Brain microvascular endothelial cell (primary cell): ENCODE measurements around the gene NOS1.

Source experiments
- DNase-seq: peaks from one replicate; pipeline ENCODE4 v3.0.0-alpha.2; 2020
- H3K27ac ChIP-seq: fragments of 250-450 bp; sonication (Bioruptor Pico); 2 replicates; pipeline ENCODE4 v1.5.1; 2020; ENCODE audit warnings: mild to moderate bottlenecking, moderate library complexity
- H3K27me3 ChIP-seq: fragments of 250-450 bp; sonication (Bioruptor Pico); replicated peaks from 2 replicates; pipeline ENCODE4 v1.5.1; 2020; ENCODE audit warnings: mild to moderate bottlenecking
- H3K36me3 ChIP-seq: fragments of 250-450 bp; sonication (Bioruptor Pico); replicated peaks from 2 replicates; pipeline ENCODE4 v1.5.1; 2020; ENCODE audit warnings: mild to moderate bottlenecking
- H3K4me3 ChIP-seq: 2 replicates; pipeline ENCODE4 v1.5.1; 2011; ENCODE audit warnings: low read depth, mild to moderate bottlenecking, control low read depth, low read length, moderate library complexity
- in situ Hi-C: cut with HindIII; loops from 2 replicates; pipeline ENCODE4 v1.10.0; 2017; ENCODE audit warnings: low sequenced_read_pairs, low pct_ligation_motif_present
- TF ChIP-seq, protein P1 (sequence below): IDR thresholded peaks from 2 replicates; pipeline ENCODE4 v1.5.1; 2011; ENCODE audit warnings: low read depth, mild to moderate bottlenecking, moderate library complexity, low read length, control low read depth, inconsistent platforms; ENCODE audit errors: missing control alignments

Gene NOS1

DNA sequence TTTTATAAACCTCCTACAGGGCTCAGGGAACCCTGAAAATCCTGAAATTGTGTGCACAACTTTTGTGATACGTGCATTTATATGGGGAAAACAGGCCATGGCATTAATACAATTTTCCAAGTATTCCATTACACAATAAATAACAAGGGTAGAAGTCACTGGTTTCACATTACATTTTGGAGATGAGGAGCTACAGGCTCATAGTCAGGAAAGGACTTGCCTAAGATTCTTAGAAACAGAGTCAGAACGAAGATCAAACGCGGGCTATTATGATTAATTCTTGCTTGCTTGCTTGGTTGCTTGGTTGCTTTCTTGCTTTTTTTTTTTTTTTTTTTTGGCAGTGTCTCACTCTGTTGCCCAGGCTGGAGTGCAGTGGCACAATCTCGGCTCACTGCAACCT, 16.7 kb downstream of the NOS1 start:
- no peaks in the 10 kb centered on the region for H3K27me3 ChIP-seq
- H3K4me3 ChIP-seq = no peak overlapping the region
- no peak overlapping the region for H3K27ac ChIP-seq
- in situ Hi-C loops = no loop called here
- no peak for DNase-seq
- no peaks in the 10 kb centered on the region for H3K36me3 ChIP-seq
- TF ChIP-seq, protein P1, sequence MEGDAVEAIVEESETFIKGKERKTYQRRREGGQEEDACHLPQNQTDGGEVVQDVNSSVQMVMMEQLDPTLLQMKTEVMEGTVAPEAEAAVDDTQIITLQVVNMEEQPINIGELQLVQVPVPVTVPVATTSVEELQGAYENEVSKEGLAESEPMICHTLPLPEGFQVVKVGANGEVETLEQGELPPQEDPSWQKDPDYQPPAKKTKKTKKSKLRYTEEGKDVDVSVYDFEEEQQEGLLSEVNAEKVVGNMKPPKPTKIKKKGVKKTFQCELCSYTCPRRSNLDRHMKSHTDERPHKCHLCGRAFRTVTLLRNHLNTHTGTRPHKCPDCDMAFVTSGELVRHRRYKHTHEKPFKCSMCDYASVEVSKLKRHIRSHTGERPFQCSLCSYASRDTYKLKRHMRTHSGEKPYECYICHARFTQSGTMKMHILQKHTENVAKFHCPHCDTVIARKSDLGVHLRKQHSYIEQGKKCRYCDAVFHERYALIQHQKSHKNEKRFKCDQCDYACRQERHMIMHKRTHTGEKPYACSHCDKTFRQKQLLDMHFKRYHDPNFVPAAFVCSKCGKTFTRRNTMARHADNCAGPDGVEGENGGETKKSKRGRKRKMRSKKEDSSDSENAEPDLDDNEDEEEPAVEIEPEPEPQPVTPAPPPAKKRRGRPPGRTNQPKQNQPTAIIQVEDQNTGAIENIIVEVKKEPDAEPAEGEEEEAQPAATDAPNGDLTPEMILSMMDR = no peak

DNA sequence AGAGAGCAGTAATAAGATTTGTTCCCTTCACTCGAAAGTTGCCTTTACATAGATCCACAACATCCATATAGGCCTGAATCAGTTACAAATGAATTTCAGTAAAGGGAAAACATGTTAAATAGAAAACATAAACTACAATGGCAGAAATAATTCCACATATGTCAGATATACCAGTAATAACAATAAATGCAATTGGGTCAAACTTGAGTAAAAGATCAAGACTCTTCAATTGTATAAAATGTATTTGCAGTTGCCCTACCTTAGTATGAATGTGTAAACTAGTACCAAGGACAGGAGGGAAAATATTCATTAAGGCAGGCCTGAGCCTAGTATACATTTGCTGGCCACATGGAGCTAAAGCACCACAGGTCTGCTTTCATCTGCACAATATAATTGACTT, 17.6 kb downstream of the NOS1 start:
- H3K4me3 ChIP-seq = no peak overlapping the region
- no peaks in the 10 kb centered on the region for H3K27me3 ChIP-seq
- no peak overlapping the region for H3K27ac ChIP-seq
- in situ Hi-C loops = no loop called here
- H3K36me3 ChIP-seq = no peaks in the 10 kb centered on the region
- TF ChIP-seq, protein P1 = no peak
- DNase-seq = no peak

DNA sequence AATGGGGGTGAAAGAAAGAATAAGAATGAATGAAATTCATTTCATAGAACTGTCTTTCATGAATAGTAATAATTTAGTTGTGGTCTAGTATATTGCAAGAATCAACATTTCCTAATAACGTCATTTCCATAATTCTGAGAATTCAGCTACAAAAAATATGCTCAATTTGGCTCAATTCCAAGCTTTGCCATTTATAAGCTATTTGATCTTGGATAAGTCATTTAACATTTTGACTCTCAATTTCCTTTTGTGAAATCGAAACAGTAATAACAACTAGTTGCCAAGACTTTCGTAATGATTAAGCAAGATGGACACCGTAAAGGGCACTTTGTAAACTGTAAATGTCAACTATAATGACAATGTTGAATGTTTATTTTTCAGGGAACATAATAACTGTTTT, 18.1 kb downstream of the NOS1 start:
- Histone ChIP-seq H3K27ac (no peak overlapping the region), H3K36me3 (no peaks in the 10 kb centered on the region), H3K4me3 (no peak overlapping the region), H3K27me3 (no peaks in the 10 kb centered on the region)
- TF ChIP-seq, protein P1 = no peak
- in situ Hi-C loops = no loop called here
- no peak for DNase-seq

DNA sequence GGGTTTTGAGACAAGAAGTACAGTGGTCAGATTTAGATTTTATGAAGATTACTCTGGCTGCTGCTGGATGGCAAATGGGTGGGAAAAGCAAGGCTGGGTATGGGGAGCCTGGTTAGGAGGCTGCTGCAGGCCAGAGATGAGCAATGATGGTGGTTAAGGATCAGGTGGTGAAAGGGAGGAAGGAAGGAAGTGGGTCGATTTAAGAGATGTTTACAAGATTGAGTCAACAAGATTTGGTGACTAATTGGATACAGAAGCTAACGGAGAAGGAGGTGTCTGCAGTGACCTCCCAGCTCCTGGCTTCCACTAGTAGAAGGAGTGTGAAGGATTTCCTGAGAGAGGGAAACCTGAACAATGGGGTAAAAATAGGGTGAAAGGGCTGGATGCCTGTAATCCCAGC, 18.7 kb downstream of the NOS1 start:
- Histone ChIP-seq H3K27ac (no peak overlapping the region), H3K36me3 (no peaks in the 10 kb centered on the region), H3K27me3 (no peaks in the 10 kb centered on the region), H3K4me3 (no peak overlapping the region)
- TF ChIP-seq, protein P1 = no peak
- DNase-seq = no peak
- in situ Hi-C loops = no loop called here

DNA sequence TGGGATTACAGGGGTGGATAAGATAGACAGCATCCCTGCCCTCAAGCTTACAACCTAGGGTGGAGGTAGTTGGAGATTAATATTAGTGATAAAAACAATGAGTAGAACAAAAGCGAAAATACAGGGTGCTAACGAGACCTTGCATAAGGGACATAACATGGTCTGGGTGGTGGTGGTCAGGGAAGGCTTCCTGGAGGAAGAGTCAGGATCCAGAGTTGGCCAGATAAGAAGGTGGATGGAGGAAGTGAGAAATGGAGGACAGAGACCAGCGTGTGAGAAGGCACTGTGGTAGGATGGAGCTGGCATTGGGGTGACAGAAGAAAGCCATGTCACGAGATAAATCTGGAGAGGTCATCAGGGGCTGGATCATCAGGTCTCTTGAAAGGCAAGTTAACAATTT, 19.2 kb downstream of the NOS1 start:
- Histone ChIP-seq H3K36me3 (no peaks in the 10 kb centered on the region), H3K4me3 (no peak overlapping the region), H3K27ac (no peak overlapping the region), H3K27me3 (no peaks in the 10 kb centered on the region)
- in situ Hi-C loops = no loop called here
- TF ChIP-seq, protein P1 = no peak
- no peak for DNase-seq

DNA sequence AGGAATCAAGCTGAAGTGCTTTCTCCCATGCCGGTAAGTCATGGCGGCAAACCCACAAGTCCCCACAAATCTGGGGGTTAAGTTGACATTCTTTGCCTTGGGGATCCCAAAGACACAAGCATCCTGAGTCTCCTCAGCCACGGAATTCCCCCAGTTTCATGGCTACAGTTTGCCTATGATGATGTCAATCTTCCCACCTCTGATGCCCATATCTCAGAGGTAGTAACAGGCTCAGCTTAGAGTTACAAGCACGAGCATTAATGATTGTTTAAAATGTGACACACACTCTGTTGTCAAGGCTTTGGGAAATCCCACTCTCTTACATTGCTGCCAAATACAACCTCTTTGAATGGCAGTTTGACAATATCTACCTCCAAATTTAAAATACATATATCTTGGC, 22.3 kb downstream of the NOS1 start:
- H3K4me3 ChIP-seq = no peak overlapping the region
- TF ChIP-seq, protein P1 = no peak
- in situ Hi-C loops = no loop called here
- no peaks in the 10 kb centered on the region for H3K36me3 ChIP-seq
- H3K27ac ChIP-seq = no peak overlapping the region
- H3K27me3 ChIP-seq = no peaks in the 10 kb centered on the region
- no peak for DNase-seq
